Measurements from ENCODE around the gene EXOC8.

- TF ChIP-seq TAF1 (IDR thresholded peaks at IDR 0.05; ENCODE audit: borderline replicate concordance, low read depth, low read length) = no peak
- TF ChIP-seq POLR2AphosphoS5 (IDR thresholded peaks at IDR 0.05; ENCODE audit: low read depth, low read length) = no peak
- TF ChIP-seq POLR2A (IDR thresholded peaks at IDR 0.05; ENCODE audit: low read depth, low read length) = no peak
These were observed 21.8 kb downstream of the EXOC8 start for GRCh38 chr1:231315887-231316286.
